Lung (tissue), 12 donors: ENCODE measurements around the gene PPP4R3B. TPM values are rescaled to one million over a fixed set of nuclear protein-coding genes. Genes with fewer than 3 reads are reported as not detected.

Source experiments
- ATAC-seq: fragments of 200-7000 bp; cut with Tn5 transposase; one replicate; pipeline ENCODE4 v1.9.1; 2020; ENCODE audit warnings: moderate number of reproducible peaks; ENCODE audit not compliant: insufficient read depth, low FRiP score
- DNase-seq, 3 donors: peaks; one replicate each; pipeline ENCODE4 v3.0.0-alpha.2; 2013 to 2017
- H3K27ac ChIP-seq, 2 donors: one replicate each; pipeline ENCODE4 v1.5.1; 2013; ENCODE audit warnings: mild to moderate bottlenecking in 2 of 2, moderate library complexity in 2 of 2, control low read depth in 1 of 2, inconsistent platforms in 1 of 2, low read depth in 1 of 2, low read length in 1 of 2
- H3K27me3 ChIP-seq, 3 donors: one replicate each; pipeline ENCODE4 v1.5.1; 2013; ENCODE audit warnings: low read length in 2 of 3; ENCODE audit not compliant: control insufficient read depth in 3 of 3, insufficient read depth in 3 of 3
- H3K36me3 ChIP-seq, 4 donors: one replicate each; pipeline ENCODE4 v1.5.1; 2013; ENCODE audit warnings: low read length in 4 of 4, mild to moderate bottlenecking in 1 of 4, moderate library complexity in 1 of 4; ENCODE audit not compliant: control insufficient read depth in 4 of 4, insufficient read depth in 4 of 4
- H3K4me1 ChIP-seq, 5 donors: one replicate each; pipeline ENCODE4 v1.5.1; 2013; ENCODE audit warnings: low read length in 5 of 5, mild to moderate bottlenecking in 2 of 5, moderate library complexity in 1 of 5; ENCODE audit not compliant: control insufficient read depth in 5 of 5, insufficient read depth in 5 of 5
- H3K4me3 ChIP-seq: one replicate; pipeline ENCODE4 v1.5.1; 2013; ENCODE audit warnings: mild to moderate bottlenecking, control low read depth, moderate library complexity
- H3K9ac ChIP-seq, 2 donors: one replicate each; pipeline ENCODE4 v1.5.1; 2013; ENCODE audit warnings: low read length in 2 of 2, control low read depth in 1 of 2; ENCODE audit not compliant: insufficient read depth in 1 of 2
- H3K9me3 ChIP-seq, 4 donors: one replicate each; pipeline ENCODE4 v1.5.1; 2013; ENCODE audit warnings: low read length in 3 of 4, mild to moderate bottlenecking in 1 of 4, moderate library complexity in 1 of 4; ENCODE audit not compliant: control insufficient read depth in 4 of 4, insufficient read depth in 3 of 4
- WGBS, 2 donors: extraction: QIAGEN DNeasy Blood & Tissue Kit; methylation state at CpG; one replicate each; pipeline ENCODE4 v1.1.7; 2013; 5-methylcytosine and 5-hydroxymethylcytosine counted together
- polyA plus RNA-seq, 2 donors: library from polyadenylated mRNA; stranded (reverse); fragments of 200-250 nt; gene quantifications; one replicate each; pipeline ENCODE4 v1.2.1, GENCODE V29; 2013
- total RNA-seq, 2 donors: library from RNA; depleted of rRNA in 1 of 2; stranded (reverse); fragments of >200 nt in 1 of 2; gene quantifications; one replicate each; pipeline ENCODE4 v1.2.1, GENCODE V29; 2014 to 2021
- TF ChIP-seq, protein P1 (sequence below): IDR thresholded peaks from 2 replicates; pipeline ENCODE4 v1.5.1; 2012; ENCODE audit warnings: mild to moderate bottlenecking; ENCODE audit errors: control extremely low read depth, extremely low read depth
- donor health status: control.
- donor health status: control.
- donor health status: Bipolar disorder and iron deficiency.
- donor health status: healthy.
- donor health status: DM: yes; HTN: yes; CAD: no.

The PPP4R3B gene
- total and polyA plus RNA-seq, 4 donors: 25.3 to 132 (median 42.3) TPM

GRCh38 chr2:55511508-55512124, 105.8 kb downstream of the PPP4R3B start:
- ATAC-seq (no peak), DNase-seq (peak in 2 of 3 donors; percentile 29 to 52)
- 38 to 46% methylated on average over 7 of the region's 7 CpGs for WGBS, 2 donors
- H3K9me3 ChIP-seq: no peaks in the 10 kb centered on the region
- no peaks in the 10 kb centered on the region for H3K4me1 ChIP-seq
- H3K4me3 ChIP-seq: no peak overlapping the region
- no peak overlapping the region for H3K9ac ChIP-seq
- H3K27ac ChIP-seq: no peak overlapping the region
- H3K36me3 ChIP-seq: no peaks in the 10 kb centered on the region
- no peaks in the 10 kb centered on the region for H3K27me3 ChIP-seq
- TF ChIP-seq, protein P1, sequence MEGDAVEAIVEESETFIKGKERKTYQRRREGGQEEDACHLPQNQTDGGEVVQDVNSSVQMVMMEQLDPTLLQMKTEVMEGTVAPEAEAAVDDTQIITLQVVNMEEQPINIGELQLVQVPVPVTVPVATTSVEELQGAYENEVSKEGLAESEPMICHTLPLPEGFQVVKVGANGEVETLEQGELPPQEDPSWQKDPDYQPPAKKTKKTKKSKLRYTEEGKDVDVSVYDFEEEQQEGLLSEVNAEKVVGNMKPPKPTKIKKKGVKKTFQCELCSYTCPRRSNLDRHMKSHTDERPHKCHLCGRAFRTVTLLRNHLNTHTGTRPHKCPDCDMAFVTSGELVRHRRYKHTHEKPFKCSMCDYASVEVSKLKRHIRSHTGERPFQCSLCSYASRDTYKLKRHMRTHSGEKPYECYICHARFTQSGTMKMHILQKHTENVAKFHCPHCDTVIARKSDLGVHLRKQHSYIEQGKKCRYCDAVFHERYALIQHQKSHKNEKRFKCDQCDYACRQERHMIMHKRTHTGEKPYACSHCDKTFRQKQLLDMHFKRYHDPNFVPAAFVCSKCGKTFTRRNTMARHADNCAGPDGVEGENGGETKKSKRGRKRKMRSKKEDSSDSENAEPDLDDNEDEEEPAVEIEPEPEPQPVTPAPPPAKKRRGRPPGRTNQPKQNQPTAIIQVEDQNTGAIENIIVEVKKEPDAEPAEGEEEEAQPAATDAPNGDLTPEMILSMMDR: no peak

DNA sequence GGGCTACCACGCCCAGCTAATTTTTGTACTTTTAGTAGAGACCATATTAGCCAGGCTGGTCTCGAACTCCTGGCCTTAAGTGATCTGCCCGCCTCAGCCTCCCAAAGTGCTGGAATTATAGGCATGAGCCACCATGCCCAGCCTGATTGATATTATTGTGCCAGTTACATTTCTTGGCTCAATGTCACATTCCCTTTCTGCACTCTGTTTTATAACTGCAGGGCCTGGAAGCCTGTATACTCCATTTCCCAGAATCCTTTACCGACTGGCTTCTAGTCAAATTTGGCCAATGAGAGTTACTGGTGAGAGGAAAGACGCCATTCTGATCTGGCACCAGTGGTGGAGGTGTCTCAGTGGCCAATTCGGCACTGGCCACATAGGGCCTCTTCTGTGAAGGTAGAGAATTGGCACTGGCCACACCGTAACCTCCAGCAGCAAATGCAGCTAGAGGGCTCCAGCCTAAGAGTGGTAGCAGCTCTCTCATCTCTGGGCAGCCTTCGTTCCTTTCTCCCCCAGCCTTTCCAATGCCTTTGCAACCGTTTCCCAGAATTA, 114.8 kb downstream of the PPP4R3B start:
- no peaks in the 10 kb centered on the region for H3K27me3 ChIP-seq

GRCh38 chr2:55500025-55500424, 117.4 kb downstream of the PPP4R3B start:
- no peaks in the 10 kb centered on the region for H3K36me3 ChIP-seq
- DNase-seq: no peak
- no peak overlapping the region for H3K4me3 ChIP-seq
- TF ChIP-seq, protein P1: no peak
- H3K27me3 ChIP-seq: no peaks in the 10 kb centered on the region
- no peaks in the 10 kb centered on the region for H3K9me3 ChIP-seq
- H3K4me1 ChIP-seq: no peaks in the 10 kb centered on the region
- no peak overlapping the region for H3K27ac ChIP-seq
- no peak for ATAC-seq
- no peak overlapping the region for H3K9ac ChIP-seq
- 59 to 65% methylated on average over 2 of the region's 2 CpGs for WGBS, 2 donors

More for the DNA sequence above, 114.8 kb downstream of the PPP4R3B start:
- H3K36me3 ChIP-seq: no peaks in the 10 kb centered on the region
- H3K4me3 ChIP-seq: no peak overlapping the region
- DNase-seq: no peak
- H3K4me1 ChIP-seq: no peaks in the 10 kb centered on the region
- WGBS, 2 donors: 93 to 95% methylated on average over 9 of the region's 9 CpGs
- H3K27ac ChIP-seq: no peak overlapping the region
- TF ChIP-seq, protein P1: no peak
- no peak for ATAC-seq
- no peaks in the 10 kb centered on the region for H3K9me3 ChIP-seq
- H3K9ac ChIP-seq: no peak overlapping the region

GRCh38 chr2:55498582-55498981, 118.8 kb downstream of the PPP4R3B start:
- ATAC-seq: no peak
- TF ChIP-seq, protein P1: no peak

More at GRCh38 chr2:55498582-55498981, 118.8 kb downstream of the PPP4R3B start:
- Histone ChIP-seq H3K36me3 (no peaks in the 10 kb centered on the region), H3K4me3 (no peak overlapping the region), H3K9ac (no peak overlapping the region), H3K27me3 (no peaks in the 10 kb centered on the region), H3K27ac (no peak overlapping the region), H3K4me1 (no peaks in the 10 kb centered on the region), H3K9me3 (no peaks in the 10 kb centered on the region)
- DNase-seq: no peak
- WGBS, 2 donors: 90 to 91% methylated on average over 6 of the region's 6 CpGs
